ENCODE measurements around the gene AGBL1. TPM values are rescaled to one million over a fixed set of nuclear protein-coding genes. Genes with fewer than 3 reads are reported as not detected.

Gene AGBL1
- total RNA-seq, 2 donors from 2014 or later, result not detected

GRCh38 chr15:86336051-86336788, 256.5 kb downstream of the AGBL1 start:
- DNase-seq (ENCODE audit: low spot score) (no peak), ATAC-seq (ENCODE audit: insufficient number of reproducible peaks, low FRiP score, low read depth) (no peak)
- H3K27ac ChIP-seq, result no peak overlapping the region
- no peak for TF ChIP-seq CTCF (IDR thresholded peaks at IDR 0.05)
- peaks cover 4% of the 10 kb centered on the region for H3K9me3 ChIP-seq
- H3K36me3 ChIP-seq, result no peaks in the 10 kb centered on the region
- H3K4me3 ChIP-seq, result no peak overlapping the region
- H3K27me3 ChIP-seq (replicated peaks; ENCODE audit: insufficient read depth), result no peaks in the 10 kb centered on the region
- H3K4me1 ChIP-seq (ENCODE audit: control insufficient read depth in 1 of 2, low read depth in 2 of 2), result no peaks in the 10 kb centered on the region

GRCh38 chr15:86337071-86337470, 257.4 kb downstream of the AGBL1 start:
- ATAC-seq (ENCODE audit: insufficient number of reproducible peaks, low FRiP score, low read depth) (no peak), DNase-seq (ENCODE audit: low spot score) (no peak)
- Histone ChIP-seq H3K9me3 (no peaks in the 10 kb centered on the region), H3K4me1 (ENCODE audit: control insufficient read depth in 1 of 2, low read depth in 2 of 2) (no peaks in the 10 kb centered on the region), H3K4me3 (no peak overlapping the region), H3K27me3 (replicated peaks; ENCODE audit: insufficient read depth) (no peaks in the 10 kb centered on the region), H3K36me3 (no peaks in the 10 kb centered on the region), H3K27ac (no peak overlapping the region)
- no peak for TF ChIP-seq CTCF (IDR thresholded peaks at IDR 0.05)

- ATAC-seq (ENCODE audit: insufficient number of reproducible peaks, low FRiP score, low read depth) (no peak), DNase-seq (ENCODE audit: low spot score) (no peak)
- Histone ChIP-seq H3K27me3 (replicated peaks; ENCODE audit: insufficient read depth) (no peaks in the 10 kb centered on the region), H3K9me3 (no peaks in the 10 kb centered on the region), H3K4me3 (no peak overlapping the region), H3K36me3 (no peaks in the 10 kb centered on the region), H3K4me1 (ENCODE audit: control insufficient read depth in 1 of 2, low read depth in 2 of 2) (no peaks in the 10 kb centered on the region), H3K27ac (no peak overlapping the region)
- no peak for TF ChIP-seq CTCF (IDR thresholded peaks at IDR 0.05)
Measured at GRCh38 chr15:86347245-86347644, 267.6 kb downstream of the AGBL1 start.

GRCh38 chr15:86349565-86349964, 269.9 kb downstream of the AGBL1 start:
- ATAC-seq (ENCODE audit: insufficient number of reproducible peaks, low FRiP score, low read depth) (no peak), DNase-seq (ENCODE audit: low spot score) (no peak)
- Histone ChIP-seq H3K4me3 (no peak overlapping the region), H3K36me3 (no peaks in the 10 kb centered on the region), H3K4me1 (ENCODE audit: control insufficient read depth in 1 of 2, low read depth in 2 of 2) (no peaks in the 10 kb centered on the region), H3K27ac (no peak overlapping the region), H3K9me3 (no peaks in the 10 kb centered on the region), H3K27me3 (replicated peaks; ENCODE audit: insufficient read depth) (no peaks in the 10 kb centered on the region)
- no peak for TF ChIP-seq CTCF (IDR thresholded peaks at IDR 0.05)

GRCh38 chr15:86353213-86353612, 273.5 kb downstream of the AGBL1 start:
- DNase-seq (ENCODE audit: low spot score) (no peak), ATAC-seq (ENCODE audit: insufficient number of reproducible peaks, low FRiP score, low read depth) (no peak)
- Histone ChIP-seq H3K4me1 (ENCODE audit: control insufficient read depth in 1 of 2, low read depth in 2 of 2) (no peaks in the 10 kb centered on the region), H3K27ac (no peak overlapping the region), H3K4me3 (no peak overlapping the region), H3K9me3 (no peaks in the 10 kb centered on the region), H3K36me3 (no peaks in the 10 kb centered on the region), H3K27me3 (replicated peaks; ENCODE audit: insufficient read depth) (no peaks in the 10 kb centered on the region)
- no peak for TF ChIP-seq CTCF (IDR thresholded peaks at IDR 0.05)

All from thoracic aorta (tissue), 2 donors.